Urinary bladder (tissue), 4 donors: ENCODE data around the gene FMNL3. TPM values are rescaled to one million over a fixed set of nuclear protein-coding genes. Genes with fewer than 3 reads are reported as not detected.
A peak's percentile ranks its signal among the peaks of the same experiment; 100 is the strongest.
"Not testable (repeated sequence)": the region's sequence is repeated elsewhere in the genome, so short reads cannot be mapped to it uniquely, and the experiment has no call there.

Source experiments
- DNase-seq: peaks from one replicate; pipeline ENCODE4 v3.0.0-alpha.2; 2015; ENCODE audit errors: extremely low spot score
- H3K27ac ChIP-seq: one replicate; pipeline ENCODE4 v1.5.1; 2013; ENCODE audit warnings: low read depth, mild to moderate bottlenecking, moderate library complexity
- H3K36me3 ChIP-seq: one replicate; pipeline ENCODE4 v1.6.1; 2013; ENCODE audit warnings: mild to moderate bottlenecking, moderate library complexity; ENCODE audit not compliant: insufficient read depth
- H3K4me1 ChIP-seq: one replicate; pipeline ENCODE4 v1.6.1; 2013; ENCODE audit warnings: mild to moderate bottlenecking, moderate library complexity; ENCODE audit not compliant: insufficient read depth
- H3K4me3 ChIP-seq: one replicate; pipeline ENCODE4 v1.5.1; 2013; ENCODE audit warnings: low read depth, low read length
- whole genome bisulfite sequencing: extraction: QIAGEN DNeasy Blood & Tissue Kit; methylation state at CpG from one replicate; pipeline ENCODE4 v1.1.7; 2013; 5-methylcytosine and 5-hydroxymethylcytosine counted together
- polyA plus RNA-seq: library from polyadenylated mRNA; stranded (reverse); fragments of 200-250 nt; gene quantifications from one replicate; pipeline ENCODE4 v1.2.3, GENCODE V29; 2013
- total RNA-seq: library from RNA; depleted of rRNA; stranded (reverse); fragments of >200 nt; gene quantifications from one replicate; pipeline ENCODE4 v1.2.3, GENCODE V29; 2014
- donor health status: healthy with polysubstance abuse.
- donor health status: healthy.

FMNL3 gene
- total and polyA plus RNA-seq, 2 donors, result 8.1 to 28.9 TPM

- no peak for DNase-seq
- 86% methylated on average over 3 of the region's 3 CpGs for WGBS
- H3K4me1 ChIP-seq, result no peaks in the 10 kb centered on the region
- H3K27ac ChIP-seq, result no peak overlapping the region
- H3K36me3 ChIP-seq, result no peaks in the 10 kb centered on the region
- no peak overlapping the region for H3K4me3 ChIP-seq
These were observed 23.4 kb upstream of the FMNL3 start for GRCh38 chr12:49730568-49731101.

- no peak overlapping the region for H3K4me3 ChIP-seq
- no peaks in the 10 kb centered on the region for H3K36me3 ChIP-seq
- WGBS, result 74% methylated on average over 1 of the region's 1 CpG
- DNase-seq, result no peak
- no peak overlapping the region for H3K27ac ChIP-seq
- H3K4me1 ChIP-seq, result no peaks in the 10 kb centered on the region
These were observed 22.8 kb upstream of the FMNL3 start for GRCh38 chr12:49730050-49730449.

DNA sequence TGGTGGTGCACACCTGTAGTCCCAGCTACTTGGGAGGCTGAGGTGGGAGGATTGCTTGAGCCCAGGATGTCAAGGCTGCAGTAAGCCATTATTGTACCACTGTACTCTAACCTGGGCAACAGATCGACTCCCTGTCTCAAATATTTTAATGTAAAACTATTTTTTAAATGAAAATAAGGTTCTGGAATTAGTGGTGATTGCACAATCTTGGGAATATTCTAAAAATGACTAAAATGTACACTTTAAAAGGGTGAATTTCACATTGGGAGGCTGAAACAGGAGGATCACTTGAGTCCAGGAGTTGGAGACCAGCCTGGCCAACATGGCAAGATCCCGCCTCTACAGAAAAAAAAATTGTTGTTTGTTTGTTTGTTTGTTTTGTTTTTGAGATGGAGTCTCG is 21.2 kb upstream of the FMNL3 start:
- no peak for DNase-seq
- Histone ChIP-seq H3K27ac (no peak overlapping the region), H3K4me3 (no peak overlapping the region), H3K4me1 (no peaks in the 10 kb centered on the region), H3K36me3 (no peaks in the 10 kb centered on the region)
- 90% methylated on average over 3 of the region's 3 CpGs for WGBS

DNA sequence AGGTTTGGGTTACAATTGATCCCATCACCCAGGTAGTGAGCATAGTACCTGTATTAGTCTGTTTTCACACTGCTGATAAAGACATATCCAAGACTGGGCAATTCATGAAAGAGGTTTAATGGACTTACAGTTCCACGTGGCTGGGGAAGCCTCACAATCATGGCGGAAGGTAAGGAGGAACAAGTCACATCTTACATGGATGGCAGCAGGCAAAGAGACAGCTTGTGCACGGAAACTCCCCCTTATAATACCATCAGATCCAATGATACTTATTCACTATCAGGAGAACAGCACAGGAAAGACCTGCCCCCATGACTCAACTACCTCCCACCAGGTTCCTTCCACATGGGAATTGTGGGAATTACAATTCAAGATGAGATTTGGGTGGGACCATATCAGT is 14.2 kb upstream of the FMNL3 start:
- not testable (repeated sequence) for H3K4me3 ChIP-seq, H3K4me1 ChIP-seq, DNase-seq, H3K27ac ChIP-seq, H3K36me3 ChIP-seq
- 86% methylated on average over 3 of the region's 3 CpGs for WGBS

- Histone ChIP-seq H3K27ac (no peak overlapping the region), H3K4me3 (no peak overlapping the region), H3K36me3 (no peaks in the 10 kb centered on the region), H3K4me1 (no peaks in the 10 kb centered on the region)
- no peak for DNase-seq
- WGBS, result 61% methylated on average over 1 of the region's 1 CpG
These were observed 13.0 kb upstream of the FMNL3 start for GRCh38 chr12:49720214-49720613.

DNA sequence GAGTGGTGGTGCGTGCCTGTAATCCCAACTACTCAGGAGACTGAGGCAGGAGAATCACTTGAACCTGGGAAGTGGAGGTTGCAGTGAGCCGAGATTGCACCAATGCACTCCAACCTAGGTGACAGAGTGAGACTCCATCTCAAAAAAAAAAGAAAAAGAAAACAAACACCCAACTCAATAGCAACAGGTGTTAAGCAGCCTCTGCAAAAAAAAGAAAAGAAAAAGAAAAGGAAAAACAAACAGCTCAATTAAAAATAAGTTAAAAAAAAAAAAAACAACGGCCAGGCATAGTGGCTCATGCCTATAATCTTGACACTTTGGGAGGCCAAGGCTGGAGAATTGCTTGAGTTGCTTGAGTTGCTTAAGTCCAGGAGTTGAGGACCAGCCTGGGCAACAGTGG is 10.6 kb upstream of the FMNL3 start:
- H3K27ac ChIP-seq, H3K4me1 ChIP-seq, H3K4me3 ChIP-seq, DNase-seq, H3K36me3 ChIP-seq: not testable (repeated sequence)
- WGBS, result 90% methylated on average over 3 of the region's 3 CpGs

DNA sequence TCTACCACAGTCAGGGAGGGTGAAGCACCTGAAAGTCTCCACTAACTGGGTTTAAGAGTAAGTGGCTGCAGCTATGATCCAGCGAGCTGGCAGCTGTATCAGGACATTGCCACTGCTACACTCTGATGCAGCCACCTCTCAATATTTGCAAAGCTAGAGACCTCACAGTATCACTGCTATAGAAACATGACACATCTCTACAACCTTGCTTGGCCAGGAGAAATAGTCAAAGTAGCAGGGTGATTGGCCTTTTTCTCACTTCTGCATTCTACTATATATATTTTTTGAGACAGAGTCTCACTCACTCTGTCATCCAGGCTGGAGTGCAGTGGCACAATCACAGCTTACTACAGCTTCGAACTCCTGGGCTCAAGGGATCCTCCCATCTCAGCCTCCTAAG is 9.3 kb upstream of the FMNL3 start:
- H3K36me3 ChIP-seq, result no peaks in the 10 kb centered on the region
- DNase-seq, result no peak
- 62% methylated on average over 2 of the region's 2 CpGs for WGBS

DNA sequence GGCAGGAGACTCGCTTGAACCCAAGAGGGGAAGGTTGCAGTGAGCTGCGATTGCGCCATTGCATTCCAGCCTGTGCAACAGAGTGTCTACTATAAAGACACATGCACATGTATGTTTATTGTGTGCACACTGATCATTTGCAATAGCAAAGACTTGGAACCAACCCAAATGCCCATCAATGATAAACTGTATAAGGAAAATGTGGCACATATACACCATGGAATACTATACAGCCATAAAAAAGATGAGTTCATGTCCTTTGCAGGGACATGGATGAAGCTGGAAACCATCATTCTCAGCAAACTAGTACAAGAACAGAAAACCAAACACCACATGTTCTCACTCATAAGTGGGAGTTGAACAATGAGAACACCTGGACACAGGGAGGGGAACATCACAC is 6.7 kb upstream of the FMNL3 start:
- H3K4me3 ChIP-seq, H3K36me3 ChIP-seq, H3K4me1 ChIP-seq, H3K27ac ChIP-seq, DNase-seq: not testable (repeated sequence)
- 99% methylated on average over 3 of the region's 3 CpGs for WGBS

More for the DNA sequence above, 9.3 kb upstream of the FMNL3 start:
- no peak overlapping the region for H3K27ac ChIP-seq
- no peaks in the 10 kb centered on the region for H3K4me1 ChIP-seq
- no peak overlapping the region for H3K4me3 ChIP-seq

DNA sequence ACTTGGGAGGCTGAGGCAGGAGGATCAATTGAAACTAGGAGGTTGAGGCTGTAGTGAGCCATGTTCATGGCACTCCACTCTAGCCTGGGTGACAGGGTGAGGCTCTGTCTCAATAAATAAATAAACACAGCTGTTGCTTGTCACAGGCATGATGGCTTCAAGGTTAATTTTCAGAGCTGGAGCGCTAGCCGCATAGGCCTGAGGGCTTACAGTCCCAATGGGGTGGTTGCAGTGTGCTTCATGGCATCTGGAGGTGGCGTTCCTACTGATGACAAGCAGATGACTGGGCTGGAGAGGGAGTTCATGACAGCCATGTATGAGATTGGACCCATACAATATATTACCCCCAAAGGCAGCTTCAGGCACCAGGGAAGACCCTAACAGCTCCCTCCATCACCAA is 1.6 kb upstream of the FMNL3 start:
- WGBS, result 96% methylated on average over 3 of the region's 3 CpGs
- Histone ChIP-seq H3K4me1 (no peaks in the 10 kb centered on the region), H3K36me3 (no peaks in the 10 kb centered on the region), H3K4me3 (no peak overlapping the region), H3K27ac (no peak overlapping the region)
- DNase-seq, result no peak

DNA sequence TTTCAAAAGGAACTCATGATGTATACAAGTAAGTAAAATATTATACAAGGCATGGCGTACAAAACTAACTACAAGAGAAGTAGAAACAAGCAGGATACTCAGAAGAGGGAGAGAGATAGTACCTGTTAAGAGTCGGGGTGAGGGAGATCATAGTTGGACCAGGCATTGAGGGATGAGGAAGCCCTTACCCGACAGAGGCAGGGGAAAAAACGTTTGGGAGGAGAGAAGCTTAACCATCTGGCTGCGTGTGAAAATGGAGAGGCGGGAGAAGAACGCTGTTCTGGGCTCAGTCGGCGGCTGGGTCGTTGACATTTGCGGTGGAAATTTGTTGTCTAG is 575 bp upstream of the FMNL3 start:
- 43% methylated on average over 11 of the region's 11 CpGs for WGBS
- H3K27ac ChIP-seq, result no peak overlapping the region

DNA sequence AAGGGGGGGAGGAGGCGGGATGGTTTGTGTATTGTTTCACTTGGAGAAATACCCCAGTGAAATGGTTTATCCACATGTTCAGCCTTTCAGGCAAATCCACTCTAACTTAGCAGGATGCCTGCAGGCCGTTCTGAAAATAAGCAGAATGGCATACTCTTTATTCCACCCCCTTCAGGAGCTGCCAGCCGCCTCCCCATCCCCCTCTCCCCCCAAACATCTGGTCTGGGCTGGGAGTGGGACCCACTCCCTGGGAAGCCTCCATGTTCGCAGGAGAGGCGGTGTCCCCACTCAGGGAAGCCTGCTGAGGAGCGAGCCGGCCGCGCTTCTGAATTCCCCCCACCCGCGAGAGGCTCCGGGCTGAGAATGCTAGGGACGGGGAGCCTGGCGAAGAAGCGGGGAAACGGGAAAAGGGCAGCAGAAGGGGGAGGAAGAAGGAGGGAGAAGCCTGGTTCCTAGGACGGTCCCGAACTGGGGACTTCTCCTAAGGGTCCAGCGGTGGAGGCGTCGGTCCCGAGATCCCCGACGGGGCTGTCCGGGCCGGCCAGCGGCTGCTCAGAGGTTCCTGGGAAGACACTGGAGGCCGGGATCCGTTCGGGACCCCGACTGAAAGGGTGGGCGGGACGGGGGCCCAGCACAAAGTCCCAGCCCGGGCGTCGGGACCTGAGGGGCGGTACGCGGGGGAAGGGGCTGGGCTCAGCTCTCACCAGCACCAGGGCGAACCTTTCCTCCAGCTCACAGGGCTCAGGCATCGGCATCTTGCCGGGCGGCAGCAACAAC is 666 bp downstream of the FMNL3 start:
- no peaks in the 10 kb centered on the region for H3K4me1 ChIP-seq
- H3K27ac ChIP-seq, result peak overlapping the region; percentile 83
- peak overlapping the region; percentile 77 for H3K4me3 ChIP-seq
- H3K36me3 ChIP-seq, result no peaks in the 10 kb centered on the region
- WGBS, result 2% methylated on average over 43 of the region's 43 CpGs
- no peak for DNase-seq

More for the DNA sequence above, 575 bp upstream of the FMNL3 start:
- no peak for DNase-seq
- Histone ChIP-seq H3K36me3 (no peaks in the 10 kb centered on the region), H3K4me1 (no peaks in the 10 kb centered on the region), H3K4me3 (no peak overlapping the region)

- Histone ChIP-seq H3K27ac (no peak overlapping the region), H3K4me1 (no peaks in the 10 kb centered on the region), H3K36me3 (no peaks in the 10 kb centered on the region), H3K4me3 (peak overlapping the region; percentile 77)
- DNase-seq, result no peak
- 58% methylated on average over 10 of the region's 10 CpGs for WGBS
These were observed 1.6 kb downstream of the FMNL3 start for GRCh38 chr12:49705479-49706134.

GRCh38 chr12:49703647-49704137 is 3.5 kb downstream of the FMNL3 start:
- Histone ChIP-seq H3K4me1 (no peaks in the 10 kb centered on the region), H3K4me3 (no peak overlapping the region), H3K27ac (no peak overlapping the region), H3K36me3 (no peaks in the 10 kb centered on the region)
- no peak for DNase-seq
- WGBS, result 85% methylated on average over 3 of the region's 3 CpGs

DNA sequence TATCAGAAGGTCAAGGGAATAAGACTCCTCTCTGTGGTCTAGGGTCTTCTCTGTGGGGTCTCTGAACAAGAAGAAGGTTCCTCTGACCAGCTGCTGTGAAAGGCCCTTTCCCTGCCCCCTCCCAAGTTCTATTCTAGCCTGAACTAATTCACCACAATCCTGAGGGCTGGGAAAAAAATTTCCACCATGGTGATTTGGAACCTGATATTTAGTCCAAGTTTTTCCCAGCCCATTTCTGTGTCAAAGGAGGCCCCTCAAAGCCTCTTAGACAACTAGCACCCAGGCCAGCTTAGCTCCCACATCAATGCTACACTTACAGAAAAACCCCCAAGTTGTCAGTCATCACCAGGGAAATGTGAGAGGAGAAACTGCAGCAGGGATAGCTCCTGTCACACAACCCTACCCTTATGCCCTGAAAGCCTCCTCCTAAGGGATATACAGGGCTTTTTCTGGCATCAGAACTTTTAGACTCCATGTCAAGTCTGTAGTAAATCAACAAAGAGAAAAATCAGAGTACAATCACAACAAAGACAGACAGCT is 4.5 kb downstream of the FMNL3 start:
- Histone ChIP-seq H3K4me3 (no peak overlapping the region), H3K36me3 (no peaks in the 10 kb centered on the region), H3K4me1 (no peaks in the 10 kb centered on the region), H3K27ac (no peak overlapping the region)
- DNase-seq, result no peak
